GM12801 (cell line): ENCODE measurements around the gene PPWD1.

Experiments used
- CTCF ChIP-seq: IDR thresholded peaks from one replicate; pipeline ENCODE4 v1.5.1; 2011; ENCODE audit warnings: control low read depth; ENCODE audit not compliant: insufficient read length; ENCODE audit errors: extremely low read depth

PPWD1 gene

GRCh38 chr5:65562731-65563701 is at the start of gene PPWD1, which contains the start of gene CENPK:
Gene PPWD1, plus strand, starts transcription at chr5:65563296. Its CDS starts 15 bp downstream, at chr5:65563311.
Gene CENPK, minus strand, starts transcription at chr5:65563168. Its CDS starts 8,261 bp downstream, at chr5:65554907.
- no peak for TF ChIP-seq CTCF

DNA sequence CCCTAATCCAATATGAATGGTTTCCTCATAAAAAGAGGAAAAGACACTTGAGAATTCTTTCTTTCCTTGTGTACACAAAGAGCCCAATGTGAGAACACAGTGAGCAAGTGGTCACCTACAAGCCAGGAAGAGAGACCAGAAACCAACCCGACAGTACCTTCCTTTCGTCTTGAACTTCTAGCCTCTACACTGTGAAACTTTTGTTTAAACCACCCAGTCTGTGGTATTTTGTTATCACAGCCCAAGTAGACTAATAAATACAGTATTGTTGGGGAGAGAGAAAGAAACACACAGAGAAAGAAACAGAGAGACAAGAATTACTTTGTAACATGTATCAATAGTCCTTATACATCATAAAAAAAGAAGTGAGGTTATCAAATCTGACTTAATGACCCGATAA is 37.4 kb upstream of the PPWD1 start:
- TF ChIP-seq CTCF = no peak

- no peak for TF ChIP-seq CTCF
These were observed 32.2 kb upstream of the PPWD1 start for GRCh38 chr5:65530904-65531303.

- TF ChIP-seq CTCF = no peak
These were observed 27.5 kb upstream of the PPWD1 start for GRCh38 chr5:65535529-65535987.

- no peak for TF ChIP-seq CTCF
These were observed 23.3 kb upstream of the PPWD1 start for GRCh38 chr5:65539827-65540226.

DNA sequence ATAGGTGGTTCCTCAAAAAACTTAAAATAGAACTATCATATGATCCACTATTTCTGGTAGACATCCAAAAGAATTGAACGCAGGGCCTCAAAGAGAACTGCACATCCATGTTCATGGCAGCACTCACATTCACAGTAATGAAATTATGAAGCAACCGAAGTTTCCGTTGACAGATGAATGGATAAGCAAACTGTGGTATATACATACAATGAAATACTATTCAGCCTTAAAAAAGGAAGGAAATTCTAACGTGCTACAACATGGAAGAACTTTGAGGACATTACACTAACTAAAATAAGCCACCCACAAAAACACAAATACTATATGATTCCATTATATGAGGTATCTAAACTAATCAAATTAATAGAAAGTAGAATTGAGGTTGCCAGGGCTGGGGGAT is 18.6 kb upstream of the PPWD1 start:
- no peak for TF ChIP-seq CTCF

GRCh38 chr5:65546141-65546540 is 17.0 kb upstream of the PPWD1 start:
- TF ChIP-seq CTCF = no peak
